ENCODE data around the gene SLC2A9. TPM values are rescaled to one million over a fixed set of nuclear protein-coding genes. Genes with fewer than 3 reads are reported as not detected.
A peak's percentile ranks its signal among the peaks of the same experiment; 100 is the strongest.

The SLC2A9 gene
- total and polyA plus RNA-seq, 2 of the 13 experiments (the other 11 are each of a cell fraction or from before 2014, with no cell fraction given) = 36.2 to 42.3 TPM

GRCh38 chr4:10020871-10021652, at the start of gene SLC2A9 (continued):
- TF ChIP-seq, protein P1, sequence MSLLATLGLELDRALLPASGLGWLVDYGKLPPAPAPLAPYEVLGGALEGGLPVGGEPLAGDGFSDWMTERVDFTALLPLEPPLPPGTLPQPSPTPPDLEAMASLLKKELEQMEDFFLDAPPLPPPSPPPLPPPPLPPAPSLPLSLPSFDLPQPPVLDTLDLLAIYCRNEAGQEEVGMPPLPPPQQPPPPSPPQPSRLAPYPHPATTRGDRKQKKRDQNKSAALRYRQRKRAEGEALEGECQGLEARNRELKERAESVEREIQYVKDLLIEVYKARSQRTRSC (CRISPR knock-in tag; IDR thresholded peaks at IDR 0.05; ENCODE audit: low read depth) = 0 out of 2 replicates have a peak, but pooled peaks have one; percentile 31
- TF ChIP-seq HMG20A (CRISPR knock-in tag; IDR thresholded peaks at IDR 0.05; ENCODE audit: borderline replicate concordance) (peak; percentile 45; the same call in 1 of the 2 replicates), ZFP37 (CRISPR knock-in tag; IDR thresholded peaks at IDR 0.05; ENCODE audit: borderline replicate concordance) (no peak), ZNF383 (CRISPR knock-in tag; IDR thresholded peaks at IDR 0.05; ENCODE audit: borderline replicate concordance) (0 out of 2 replicates have a peak, but pooled peaks have one; percentile 34), NRL (CRISPR knock-in tag; IDR thresholded peaks at IDR 0.05; ENCODE audit: borderline replicate concordance) (no peak), CEBPG (CRISPR knock-in tag; IDR thresholded peaks at IDR 0.05) (peak; percentile 92), TEAD2 (CRISPR knock-in tag; IDR thresholded peaks at IDR 0.05) (no peak), ZNF746 (CRISPR knock-in tag; IDR thresholded peaks at IDR 0.05) (peak; percentile 76), ZNF367 (CRISPR knock-in tag; IDR thresholded peaks at IDR 0.05; ENCODE audit: borderline replicate concordance) (no peak), MYC (CRISPR knock-in tag; IDR thresholded peaks at IDR 0.05; ENCODE audit: borderline replicate concordance) (peak; percentile 55; the same call in 1 of the 2 replicates), ZUFSP (CRISPR knock-in tag; IDR thresholded peaks at IDR 0.05; ENCODE audit: borderline replicate concordance) (no peak), ZMAT5 (CRISPR knock-in tag; IDR thresholded peaks at IDR 0.05; ENCODE audit: borderline replicate concordance, low read depth) (no peak)
- TF ChIP-seq, protein P2, sequence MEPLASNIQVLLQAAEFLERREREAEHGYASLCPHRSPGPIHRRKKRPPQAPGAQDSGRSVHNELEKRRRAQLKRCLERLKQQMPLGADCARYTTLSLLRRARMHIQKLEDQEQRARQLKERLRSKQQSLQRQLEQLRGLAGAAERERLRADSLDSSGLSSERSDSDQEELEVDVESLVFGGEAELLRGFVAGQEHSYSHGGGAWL (CRISPR knock-in tag; IDR thresholded peaks at IDR 0.05) = no peak
- TF ChIP-seq, protein P3, sequence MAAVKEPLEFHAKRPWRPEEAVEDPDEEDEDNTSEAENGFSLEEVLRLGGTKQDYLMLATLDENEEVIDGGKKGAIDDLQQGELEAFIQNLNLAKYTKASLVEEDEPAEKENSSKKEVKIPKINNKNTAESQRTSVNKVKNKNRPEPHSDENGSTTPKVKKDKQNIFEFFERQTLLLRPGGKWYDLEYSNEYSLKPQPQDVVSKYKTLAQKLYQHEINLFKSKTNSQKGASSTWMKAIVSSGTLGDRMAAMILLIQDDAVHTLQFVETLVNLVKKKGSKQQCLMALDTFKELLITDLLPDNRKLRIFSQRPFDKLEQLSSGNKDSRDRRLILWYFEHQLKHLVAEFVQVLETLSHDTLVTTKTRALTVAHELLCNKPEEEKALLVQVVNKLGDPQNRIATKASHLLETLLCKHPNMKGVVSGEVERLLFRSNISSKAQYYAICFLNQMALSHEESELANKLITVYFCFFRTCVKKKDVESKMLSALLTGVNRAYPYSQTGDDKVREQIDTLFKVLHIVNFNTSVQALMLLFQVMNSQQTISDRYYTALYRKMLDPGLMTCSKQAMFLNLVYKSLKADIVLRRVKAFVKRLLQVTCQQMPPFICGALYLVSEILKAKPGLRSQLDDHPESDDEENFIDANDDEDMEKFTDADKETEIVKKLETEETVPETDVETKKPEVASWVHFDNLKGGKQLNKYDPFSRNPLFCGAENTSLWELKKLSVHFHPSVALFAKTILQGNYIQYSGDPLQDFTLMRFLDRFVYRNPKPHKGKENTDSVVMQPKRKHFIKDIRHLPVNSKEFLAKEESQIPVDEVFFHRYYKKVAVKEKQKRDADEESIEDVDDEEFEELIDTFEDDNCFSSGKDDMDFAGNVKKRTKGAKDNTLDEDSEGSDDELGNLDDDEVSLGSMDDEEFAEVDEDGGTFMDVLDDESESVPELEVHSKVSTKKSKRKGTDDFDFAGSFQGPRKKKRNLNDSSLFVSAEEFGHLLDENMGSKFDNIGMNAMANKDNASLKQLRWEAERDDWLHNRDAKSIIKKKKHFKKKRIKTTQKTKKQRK (IDR thresholded peaks at IDR 0.05; ENCODE audit: low read length) = no peak
- TF ChIP-seq, protein P4, sequence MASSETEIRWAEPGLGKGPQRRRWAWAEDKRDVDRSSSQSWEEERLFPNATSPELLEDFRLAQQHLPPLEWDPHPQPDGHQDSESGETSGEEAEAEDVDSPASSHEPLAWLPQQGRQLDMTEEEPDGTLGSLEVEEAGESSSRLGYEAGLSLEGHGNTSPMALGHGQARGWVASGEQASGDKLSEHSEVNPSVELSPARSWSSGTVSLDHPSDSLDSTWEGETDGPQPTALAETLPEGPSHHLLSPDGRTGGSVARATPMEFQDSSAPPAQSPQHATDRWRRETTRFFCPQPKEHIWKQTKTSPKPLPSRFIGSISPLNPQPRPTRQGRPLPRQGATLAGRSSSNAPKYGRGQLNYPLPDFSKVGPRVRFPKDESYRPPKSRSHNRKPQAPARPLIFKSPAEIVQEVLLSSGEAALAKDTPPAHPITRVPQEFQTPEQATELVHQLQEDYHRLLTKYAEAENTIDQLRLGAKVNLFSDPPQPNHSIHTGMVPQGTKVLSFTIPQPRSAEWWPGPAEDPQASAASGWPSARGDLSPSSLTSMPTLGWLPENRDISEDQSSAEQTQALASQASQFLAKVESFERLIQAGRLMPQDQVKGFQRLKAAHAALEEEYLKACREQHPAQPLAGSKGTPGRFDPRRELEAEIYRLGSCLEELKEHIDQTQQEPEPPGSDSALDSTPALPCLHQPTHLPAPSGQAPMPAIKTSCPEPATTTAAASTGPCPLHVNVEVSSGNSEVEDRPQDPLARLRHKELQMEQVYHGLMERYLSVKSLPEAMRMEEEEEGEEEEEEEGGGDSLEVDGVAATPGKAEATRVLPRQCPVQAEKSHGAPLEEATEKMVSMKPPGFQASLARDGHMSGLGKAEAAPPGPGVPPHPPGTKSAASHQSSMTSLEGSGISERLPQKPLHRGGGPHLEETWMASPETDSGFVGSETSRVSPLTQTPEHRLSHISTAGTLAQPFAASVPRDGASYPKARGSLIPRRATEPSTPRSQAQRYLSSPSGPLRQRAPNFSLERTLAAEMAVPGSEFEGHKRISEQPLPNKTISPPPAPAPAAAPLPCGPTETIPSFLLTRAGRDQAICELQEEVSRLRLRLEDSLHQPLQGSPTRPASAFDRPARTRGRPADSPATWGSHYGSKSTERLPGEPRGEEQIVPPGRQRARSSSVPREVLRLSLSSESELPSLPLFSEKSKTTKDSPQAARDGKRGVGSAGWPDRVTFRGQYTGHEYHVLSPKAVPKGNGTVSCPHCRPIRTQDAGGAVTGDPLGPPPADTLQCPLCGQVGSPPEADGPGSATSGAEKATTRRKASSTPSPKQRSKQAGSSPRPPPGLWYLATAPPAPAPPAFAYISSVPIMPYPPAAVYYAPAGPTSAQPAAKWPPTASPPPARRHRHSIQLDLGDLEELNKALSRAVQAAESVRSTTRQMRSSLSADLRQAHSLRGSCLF (CRISPR knock-in tag; IDR thresholded peaks at IDR 0.05; ENCODE audit: borderline replicate concordance) = no peak

Measured in HepG2 (cell line).